Inferior parietal cortex (tissue), 1 donor: ENCODE measurements around the gene KRTAP9-4.
"Not testable (repeated sequence)": the region's sequence is repeated elsewhere in the genome, so short reads cannot be mapped to it uniquely, and the experiment has no call there.

Experiments used
- DNase-seq: peaks from one replicate; pipeline ENCODE4 v3.0.0-alpha.2; 2016; ENCODE audit errors: extremely low spot score

KRTAP9-4 gene

GRCh38 chr17:41264599-41264998 is 15.1 kb downstream of the KRTAP9-4 start:
- DNase-seq: no peak

- DNase-seq: no peak
These were observed 15.6 kb downstream of the KRTAP9-4 start, which contains the start of gene KRTAP9-6 for GRCh38 chr17:41265078-41265477. KRTAP9-6 (plus strand) TSS chr17:41265378; CDS start chr17:41265378, 0 bp downstream.

- DNase-seq: no peak
These were observed 18.2 kb downstream of the KRTAP9-4 start for GRCh38 chr17:41267711-41268110.

GRCh38 chr17:41271323-41271722 is 21.8 kb downstream of the KRTAP9-4 start:
- not testable (repeated sequence) for DNase-seq

- DNase-seq: no peak
These were observed 22.4 kb downstream of the KRTAP9-4 start for GRCh38 chr17:41271858-41272257.

GRCh38 chr17:41275648-41276190 is 26.2 kb downstream of the KRTAP9-4 start, which contains the start of gene KRTAP9-7:
KRTAP9-7 (plus strand) TSS chr17:41275698; CDS start chr17:41275698, 0 bp downstream.
- DNase-seq: not testable (repeated sequence)

- DNase-seq: no peak
These were observed 28.9 kb downstream of the KRTAP9-4 start for GRCh38 chr17:41278176-41278955.

- DNase-seq: no peak
These were observed 34.6 kb downstream of the KRTAP9-4 start for GRCh38 chr17:41284043-41284442.

GRCh38 chr17:41284546-41284945 is 35.1 kb downstream of the KRTAP9-4 start:
- DNase-seq: no peak

- DNase-seq: no peak
These were observed 37.6 kb downstream of the KRTAP9-4 start for GRCh38 chr17:41287050-41287449.

GRCh38 chr17:41294016-41294415 is 44.5 kb downstream of the KRTAP9-4 start:
- DNase-seq: no peak

GRCh38 chr17:41296846-41297245 is 47.4 kb downstream of the KRTAP9-4 start:
- DNase-seq: no peak

- DNase-seq: no peak
These were observed 49.1 kb downstream of the KRTAP9-4 start for GRCh38 chr17:41298458-41299135.
